HAP-1 (cell line): Measurements from ENCODE around the gene ACTL8.
A peak's percentile ranks its signal among the peaks of the same experiment; 100 is the strongest.
"Not testable (repeated sequence)": the region's sequence is repeated elsewhere in the genome, so short reads cannot be mapped to it uniquely, and the experiment has no call there.

ENCODE experiments used
- DNase-seq, 2 experiments: peaks; one replicate each; pipeline ENCODE4 v3.0.0-alpha.2; 2016 to 2020; ENCODE audit warnings: low spot score in 2 of 2
- H3K27me3 ChIP-seq: fragments of 250-450 bp; sonication (Bioruptor Pico); 2 replicates; pipeline ENCODE4 v1.5.1; 2020; ENCODE audit warnings: low read depth, mild to moderate bottlenecking, moderate library complexity
- H3K36me3 ChIP-seq: fragments of 250-450 bp; sonication (Bioruptor Pico); replicated peaks from 2 replicates; pipeline ENCODE4 v1.5.1; 2020; ENCODE audit warnings: mild to moderate bottlenecking
- H3K4me1 ChIP-seq: fragments of 250-450 bp; sonication (Bioruptor Pico); 2 replicates; pipeline ENCODE4 v1.5.1; 2020; ENCODE audit warnings: mild to moderate bottlenecking
- H3K4me3 ChIP-seq: fragments of 250-450 bp; sonication (Bioruptor Pico); 2 replicates; pipeline ENCODE4 v1.5.1; 2020; ENCODE audit warnings: mild to moderate bottlenecking, moderate library complexity
- H3K9me3 ChIP-seq: fragments of 250-450 bp; sonication (Bioruptor Pico); 2 replicates; pipeline ENCODE4 v1.5.1; 2020; ENCODE audit warnings: mild to moderate bottlenecking, moderate library complexity
- in situ Hi-C: fragments of 300-500 bp; cut with MboI; formaldehyde crosslinking; loops from 3 replicates; pipeline ENCODE4 v1.14.3; 2020; ENCODE audit warnings: low sequenced_read_pairs, inconsistent platforms, mixed read lengths

Gene ACTL8

DNA sequence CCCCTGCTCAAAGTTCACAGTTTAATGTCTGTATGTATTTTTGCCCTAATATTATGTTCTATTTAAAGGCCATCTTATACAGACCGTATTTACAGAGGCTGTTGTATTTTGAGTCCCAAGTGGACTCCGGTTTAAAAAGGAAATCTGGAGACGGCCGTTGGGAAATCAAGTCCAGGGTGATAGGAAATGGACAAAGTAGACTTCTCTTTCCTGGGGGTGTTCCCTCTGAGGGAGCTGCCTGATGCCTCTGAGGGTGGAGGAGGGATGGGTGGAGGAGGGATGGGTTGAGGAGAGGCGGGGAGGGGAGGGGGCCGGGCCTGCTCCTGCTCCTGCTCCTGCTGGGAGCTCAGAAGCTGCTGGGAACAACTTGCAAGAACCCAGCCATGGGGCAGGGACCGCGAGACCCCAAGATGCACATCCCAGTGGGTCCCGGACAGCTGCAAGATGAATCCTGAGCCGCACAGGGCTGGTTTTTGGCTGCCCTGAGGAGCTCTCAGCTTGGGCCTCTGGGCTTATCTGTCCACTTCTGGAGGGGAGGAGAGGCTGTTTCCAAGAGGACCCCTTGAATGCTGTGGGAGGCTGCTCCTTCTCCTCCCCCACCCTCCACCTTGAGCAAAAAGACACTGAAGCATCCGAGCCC is 12.0 kb upstream of the ACTL8 start:
- Histone ChIP-seq H3K9me3 (no peaks in the 10 kb centered on the region), H3K4me3 (no peak overlapping the region), H3K36me3 (no peaks in the 10 kb centered on the region), H3K4me1 (no peaks in the 10 kb centered on the region), H3K27me3 (peaks cover 13% of the 10 kb centered on the region)
- DNase-seq, result no peak
- in situ Hi-C loops, result no loop called here

- no peak overlapping the region for H3K4me3 ChIP-seq
- no peaks in the 10 kb centered on the region for H3K9me3 ChIP-seq
- DNase-seq, result no peak
- peaks cover 13% of the 10 kb centered on the region for H3K27me3 ChIP-seq
- H3K4me1 ChIP-seq, result no peaks in the 10 kb centered on the region
- in situ Hi-C loops, result no loop called here
- no peaks in the 10 kb centered on the region for H3K36me3 ChIP-seq
Measured at GRCh38 chr1:17743925-17744324, 11.2 kb upstream of the ACTL8 start.

GRCh38 chr1:17744666-17745478 is 10.3 kb upstream of the ACTL8 start:
- Histone ChIP-seq H3K9me3 (no peaks in the 10 kb centered on the region), H3K4me1 (no peaks in the 10 kb centered on the region), H3K4me3 (no peak overlapping the region), H3K36me3 (no peaks in the 10 kb centered on the region), H3K27me3 (peaks cover 13% of the 10 kb centered on the region)
- in situ Hi-C loops, result no loop called here
- no peak for DNase-seq

GRCh38 chr1:17745479-17745955 is 9.6 kb upstream of the ACTL8 start:
- Histone ChIP-seq H3K4me1 (no peaks in the 10 kb centered on the region), H3K27me3 (peaks cover 13% of the 10 kb centered on the region), H3K36me3 (no peaks in the 10 kb centered on the region), H3K4me3 (no peak overlapping the region), H3K9me3 (no peaks in the 10 kb centered on the region)
- in situ Hi-C loops, result no loop called here
- DNase-seq, result no peak

- DNase-seq, H3K9me3 ChIP-seq, H3K4me1 ChIP-seq, H3K36me3 ChIP-seq, in situ Hi-C loops, H3K4me3 ChIP-seq: not testable (repeated sequence)
- peaks cover 13% of the 10 kb centered on the region for H3K27me3 ChIP-seq
Measured at GRCh38 chr1:17746281-17746680, 8.9 kb upstream of the ACTL8 start.

GRCh38 chr1:17746920-17747319 is 8.2 kb upstream of the ACTL8 start:
- no peaks in the 10 kb centered on the region for H3K9me3 ChIP-seq
- H3K36me3 ChIP-seq, result no peaks in the 10 kb centered on the region
- DNase-seq, result no peak
- H3K4me1 ChIP-seq, result no peaks in the 10 kb centered on the region
- H3K27me3 ChIP-seq, result peaks cover 13% of the 10 kb centered on the region
- no peak overlapping the region for H3K4me3 ChIP-seq
- in situ Hi-C loops, result no loop called here

DNA sequence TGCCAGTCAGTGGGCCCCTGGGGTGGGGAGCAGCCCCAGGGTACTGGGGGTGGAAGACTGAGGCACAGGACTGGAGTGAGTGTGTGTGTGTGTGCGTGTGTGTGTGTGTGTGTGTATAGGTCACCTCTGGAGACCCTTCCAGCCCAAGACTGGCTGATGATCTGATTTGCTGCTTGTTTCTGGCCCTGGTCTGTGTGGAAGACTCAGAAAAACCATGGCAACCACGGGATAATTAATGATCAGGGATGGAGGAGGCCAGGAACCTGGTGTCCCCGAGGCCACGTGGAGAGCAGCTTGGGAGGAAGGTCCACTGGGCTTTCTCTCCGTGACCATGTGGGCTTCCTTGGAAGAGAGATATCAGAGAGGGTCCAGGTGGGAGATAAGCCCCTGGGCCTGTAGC is 4.8 kb upstream of the ACTL8 start:
- 0 out of 2 replicates have a peak, but pooled peaks cover 7% of the 10 kb centered on the region for H3K9me3 ChIP-seq
- no peak for DNase-seq
- peaks cover 4% of the 10 kb centered on the region; the same call in 1 of the 2 replicates for H3K27me3 ChIP-seq
- in situ Hi-C loops, result no loop called here
- H3K36me3 ChIP-seq, result no peaks in the 10 kb centered on the region
- H3K4me1 ChIP-seq, result no peaks in the 10 kb centered on the region
- H3K4me3 ChIP-seq, result no peak overlapping the region

- Histone ChIP-seq H3K4me1 (no peaks in the 10 kb centered on the region), H3K27me3 (no peaks in the 10 kb centered on the region), H3K4me3 (no peak overlapping the region), H3K9me3 (0 out of 2 replicates have a peak, but pooled peaks cover 10% of the 10 kb centered on the region), H3K36me3 (no peaks in the 10 kb centered on the region)
- in situ Hi-C loops, result no loop called here
- no peak for DNase-seq
Measured at GRCh38 chr1:17752356-17752755, 2.8 kb upstream of the ACTL8 start.

GRCh38 chr1:17757426-17757825 is 2.3 kb downstream of the ACTL8 start:
- Histone ChIP-seq H3K4me3 (no peak overlapping the region), H3K36me3 (no peaks in the 10 kb centered on the region), H3K4me1 (no peaks in the 10 kb centered on the region), H3K27me3 (no peaks in the 10 kb centered on the region), H3K9me3 (peaks cover 12% of the 10 kb centered on the region; the same call in 1 of the 2 replicates)
- no peak for DNase-seq
- in situ Hi-C loops, result no loop called here

- in situ Hi-C loops, result no loop called here
- DNase-seq, result peak in 1 of 2 experiments; percentile 55
- H3K27me3 ChIP-seq, result no peaks in the 10 kb centered on the region
Measured at GRCh38 chr1:17759114-17759513, 4.0 kb downstream of the ACTL8 start.

GRCh38 chr1:17762313-17762712 is 7.2 kb downstream of the ACTL8 start:
- no peaks in the 10 kb centered on the region for H3K36me3 ChIP-seq
- H3K9me3 ChIP-seq, result peaks cover 2% of the 10 kb centered on the region; the same call in 1 of the 2 replicates
- no peak for DNase-seq
- in situ Hi-C loops, result no loop called here
- H3K4me1 ChIP-seq, result no peaks in the 10 kb centered on the region
- no peaks in the 10 kb centered on the region for H3K27me3 ChIP-seq
- H3K4me3 ChIP-seq, result no peak overlapping the region

More at GRCh38 chr1:17759114-17759513, 4.0 kb downstream of the ACTL8 start:
- H3K36me3 ChIP-seq, result no peaks in the 10 kb centered on the region
- peaks cover 12% of the 10 kb centered on the region; the same call in 1 of the 2 replicates for H3K9me3 ChIP-seq
- no peaks in the 10 kb centered on the region for H3K4me1 ChIP-seq
- H3K4me3 ChIP-seq, result no peak overlapping the region

GRCh38 chr1:17763417-17763816 is 8.3 kb downstream of the ACTL8 start:
- H3K4me1 ChIP-seq, result no peaks in the 10 kb centered on the region
- H3K9me3 ChIP-seq, result peaks cover 2% of the 10 kb centered on the region; the same call in 1 of the 2 replicates
- in situ Hi-C loops, result no loop called here

GRCh38 chr1:17763995-17764394 is 8.9 kb downstream of the ACTL8 start:
- Histone ChIP-seq H3K36me3 (no peaks in the 10 kb centered on the region), H3K9me3 (peaks cover 2% of the 10 kb centered on the region; the same call in 1 of the 2 replicates), H3K4me1 (no peaks in the 10 kb centered on the region), H3K27me3 (no peaks in the 10 kb centered on the region), H3K4me3 (no peak overlapping the region)
- in situ Hi-C loops, result no loop called here
- no peak for DNase-seq

More at GRCh38 chr1:17763417-17763816, 8.3 kb downstream of the ACTL8 start:
- no peak overlapping the region for H3K4me3 ChIP-seq
- no peaks in the 10 kb centered on the region for H3K27me3 ChIP-seq
- DNase-seq, result no peak
- H3K36me3 ChIP-seq, result no peaks in the 10 kb centered on the region

DNA sequence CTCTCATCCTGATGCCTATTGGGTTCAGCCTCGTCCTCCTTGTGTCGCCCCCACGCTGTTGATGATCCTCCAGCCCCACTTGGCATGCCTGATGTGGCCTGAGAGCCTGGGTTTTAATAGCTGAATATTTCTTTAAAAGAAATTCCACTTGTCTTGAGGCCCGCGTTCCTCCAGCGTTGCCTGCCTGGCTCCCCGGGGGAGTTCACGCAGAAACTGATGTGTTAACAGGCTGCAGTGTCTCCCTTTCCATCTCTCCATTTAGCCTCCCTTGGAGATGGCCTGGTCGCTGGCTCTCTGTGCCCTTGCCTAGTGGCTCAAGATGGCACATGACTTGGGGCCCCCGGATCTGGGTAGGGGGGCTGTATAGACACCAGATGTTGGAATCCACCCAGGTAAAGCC is 9.5 kb downstream of the ACTL8 start:
- Histone ChIP-seq H3K36me3 (no peaks in the 10 kb centered on the region), H3K9me3 (no peaks in the 10 kb centered on the region), H3K4me1 (no peaks in the 10 kb centered on the region), H3K27me3 (no peaks in the 10 kb centered on the region), H3K4me3 (no peak overlapping the region)
- in situ Hi-C loops, result no loop called here
- DNase-seq, result no peak
